22Rv1 (cell line): ENCODE data around the gene NUP85.

Experiments
- ZFX ChIP-seq: fragments of 450-650 bp; IDR thresholded peaks from 2 replicates; pipeline ENCODE4 v1.6.1; 2017; ENCODE audit warnings: antibody characterized with exemption, borderline replicate concordance
- TF ChIP-seq, protein P1 (sequence below): fragments of 450-650 bp; IDR thresholded peaks from 2 replicates; pipeline ENCODE4 v1.5.1; 2017; ENCODE audit warnings: mild to moderate bottlenecking

DNA sequence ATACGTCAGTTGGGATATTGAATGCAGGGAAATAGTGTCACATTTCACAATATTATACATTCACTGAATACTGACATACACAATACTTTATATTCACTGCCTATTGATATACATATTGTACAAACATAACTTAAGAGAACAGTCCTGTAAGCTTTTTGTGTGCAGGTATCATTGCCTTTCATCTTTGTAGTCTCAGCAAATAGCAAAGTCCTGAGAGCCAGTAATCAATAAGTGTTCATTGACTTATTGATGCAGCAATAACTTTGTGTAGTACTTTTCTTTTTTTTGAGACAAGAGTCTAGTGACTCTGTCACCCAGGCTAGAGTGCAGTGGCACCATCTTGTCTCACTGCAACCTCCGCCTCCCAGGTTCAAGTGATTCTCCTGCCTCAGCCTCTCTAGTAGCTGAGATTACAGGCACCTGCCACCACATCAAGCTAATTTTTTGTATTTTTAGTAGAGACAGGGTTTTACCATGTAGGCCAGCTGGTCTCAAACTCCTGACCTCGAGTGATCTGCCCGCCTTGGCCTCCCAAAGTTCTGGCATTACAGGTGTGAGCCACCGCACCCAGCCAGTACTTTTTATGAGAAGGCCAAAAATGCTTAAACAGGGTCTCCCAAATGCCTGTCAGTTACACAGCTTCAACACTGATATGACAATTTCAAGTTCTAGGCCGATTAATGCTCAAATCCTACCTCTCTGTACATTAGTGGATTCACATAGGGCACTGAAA, 5.4 kb upstream of the NUP85 start:
- TF ChIP-seq, protein P1, sequence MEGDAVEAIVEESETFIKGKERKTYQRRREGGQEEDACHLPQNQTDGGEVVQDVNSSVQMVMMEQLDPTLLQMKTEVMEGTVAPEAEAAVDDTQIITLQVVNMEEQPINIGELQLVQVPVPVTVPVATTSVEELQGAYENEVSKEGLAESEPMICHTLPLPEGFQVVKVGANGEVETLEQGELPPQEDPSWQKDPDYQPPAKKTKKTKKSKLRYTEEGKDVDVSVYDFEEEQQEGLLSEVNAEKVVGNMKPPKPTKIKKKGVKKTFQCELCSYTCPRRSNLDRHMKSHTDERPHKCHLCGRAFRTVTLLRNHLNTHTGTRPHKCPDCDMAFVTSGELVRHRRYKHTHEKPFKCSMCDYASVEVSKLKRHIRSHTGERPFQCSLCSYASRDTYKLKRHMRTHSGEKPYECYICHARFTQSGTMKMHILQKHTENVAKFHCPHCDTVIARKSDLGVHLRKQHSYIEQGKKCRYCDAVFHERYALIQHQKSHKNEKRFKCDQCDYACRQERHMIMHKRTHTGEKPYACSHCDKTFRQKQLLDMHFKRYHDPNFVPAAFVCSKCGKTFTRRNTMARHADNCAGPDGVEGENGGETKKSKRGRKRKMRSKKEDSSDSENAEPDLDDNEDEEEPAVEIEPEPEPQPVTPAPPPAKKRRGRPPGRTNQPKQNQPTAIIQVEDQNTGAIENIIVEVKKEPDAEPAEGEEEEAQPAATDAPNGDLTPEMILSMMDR, result no peak
- TF ChIP-seq ZFX, result no peak
